ENCODE results near the gene NTSR2. TPM values are rescaled to one million over a fixed set of nuclear protein-coding genes. Genes with fewer than 3 reads are reported as not detected.

NTSR2 gene, protein sequence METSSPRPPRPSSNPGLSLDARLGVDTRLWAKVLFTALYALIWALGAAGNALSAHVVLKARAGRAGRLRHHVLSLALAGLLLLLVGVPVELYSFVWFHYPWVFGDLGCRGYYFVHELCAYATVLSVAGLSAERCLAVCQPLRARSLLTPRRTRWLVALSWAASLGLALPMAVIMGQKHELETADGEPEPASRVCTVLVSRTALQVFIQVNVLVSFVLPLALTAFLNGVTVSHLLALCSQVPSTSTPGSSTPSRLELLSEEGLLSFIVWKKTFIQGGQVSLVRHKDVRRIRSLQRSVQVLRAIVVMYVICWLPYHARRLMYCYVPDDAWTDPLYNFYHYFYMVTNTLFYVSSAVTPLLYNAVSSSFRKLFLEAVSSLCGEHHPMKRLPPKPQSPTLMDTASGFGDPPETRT
- total RNA-seq (not detected), polyA plus RNA-seq (ENCODE audit: insufficient read depth, low read depth, low replicate concordance) (not detected)
- long read RNA-seq, donor 1 = 0 reads
- long read RNA-seq, donor 2 = 0 reads
- long read RNA-seq, donor 3 = 0 reads
- long read RNA-seq, donor 4 = 0 reads
- long read RNA-seq, donor 5 = 0 reads
- long read RNA-seq, donor 6 = 0 reads
- long read RNA-seq, donor 7 = 0 reads
- long read RNA-seq, donor 8 = 0 reads
- long read RNA-seq, donor 9 = 0 reads
- long read RNA-seq, donor 10 = 0 reads

- no peaks in the 10 kb centered on the region for H3K27me3 ChIP-seq (ENCODE audit: control insufficient read depth, insufficient read depth, low read length)
- no peak within 1 kb of the TSS for H3K27ac ChIP-seq (ENCODE audit: low read depth in 2 of 2, low read length in 2 of 2)
- no peaks in the 10 kb centered on the region for H3K9me3 ChIP-seq (ENCODE audit: control insufficient read depth in 2 of 3, insufficient read depth in 1 of 3, low read length in 3 of 3)
- peaks cover 0 to 3% (median 0%) of the 10 kb centered on the region in 3 donors for H3K4me1 ChIP-seq (ENCODE audit: control insufficient read depth in 2 of 3, insufficient read depth in 2 of 3, low read depth in 1 of 3, low read length in 3 of 3)
- no peak for FAIRE-seq
- H3K36me3 ChIP-seq (ENCODE audit: control insufficient read depth in 2 of 3, insufficient read depth in 3 of 3, low read length in 3 of 3) = no peaks in the 10 kb centered on the region
- no peak within 1 kb of the TSS for H3K9ac ChIP-seq (ENCODE audit: low read length in 3 of 3)
- intact Hi-C loops (cut with DNase I) = no loop called here
- peak; percentile 81 to 92 (median 86) for DNase-seq
- no peak for TF ChIP-seq CTCF (IDR thresholded peaks at IDR 0.05; ENCODE audit: borderline replicate concordance, extremely low read depth, insufficient read depth)
- no peak within 1 kb of the TSS for H3K4me3 ChIP-seq (ENCODE audit: low read length in 3 of 3)
These were observed at the start of gene NTSR2 for GRCh38 chr2:11669454-11670291. TSS of gene NTSR2 (minus strand) at chr2:11670195. CDS start at chr2:11670129, 66 bp downstream.

DNA sequence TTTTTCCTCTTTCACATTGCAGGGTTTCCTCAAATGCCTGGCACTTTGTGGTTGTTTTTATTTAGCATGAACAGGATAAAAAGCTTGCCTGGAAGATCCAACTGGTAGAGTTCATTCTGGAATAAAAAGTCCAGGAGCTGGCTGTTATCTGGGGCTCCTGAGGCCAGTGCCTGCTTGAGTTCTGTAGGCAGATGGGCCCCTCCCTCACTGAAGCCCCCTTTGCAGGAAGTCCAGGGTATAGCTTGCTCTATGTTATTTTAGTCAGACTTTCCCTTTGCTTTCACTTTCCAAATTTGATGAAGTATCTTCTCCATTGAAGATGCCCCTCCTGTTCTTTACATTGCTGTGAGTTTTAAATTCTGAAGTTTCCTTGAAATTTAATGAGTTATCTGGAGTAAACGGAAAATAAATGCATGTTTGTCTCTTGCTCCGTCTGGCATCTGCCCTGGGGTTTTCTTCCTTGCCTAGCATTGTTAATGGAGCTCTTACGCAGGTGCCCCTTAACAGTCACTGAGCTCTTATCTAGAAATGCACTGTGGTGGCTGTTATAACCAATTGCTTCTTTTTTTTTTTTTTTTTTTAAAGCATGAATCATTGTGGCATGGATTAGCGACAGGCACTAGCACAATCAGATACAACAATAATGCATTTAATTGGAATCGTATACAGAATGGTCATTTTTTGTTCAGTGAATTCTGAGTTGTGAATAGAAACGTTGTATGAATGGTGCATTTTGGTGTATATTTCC lies 49.4 kb upstream of the NTSR2 start:
- H3K9ac ChIP-seq (ENCODE audit: low read length in 3 of 3) = no peak overlapping the region
- intact Hi-C loops (cut with DNase I) = no loop called here

More for the DNA sequence above, 49.4 kb upstream of the NTSR2 start:
- Histone ChIP-seq H3K9me3 (ENCODE audit: control insufficient read depth in 2 of 3, insufficient read depth in 1 of 3, low read length in 3 of 3) (no peaks in the 10 kb centered on the region), H3K27me3 (ENCODE audit: control insufficient read depth, insufficient read depth, low read length) (no peaks in the 10 kb centered on the region), H3K36me3 (ENCODE audit: control insufficient read depth in 2 of 3, insufficient read depth in 3 of 3, low read length in 3 of 3) (no peaks in the 10 kb centered on the region), H3K27ac (ENCODE audit: low read depth in 2 of 2, low read length in 2 of 2) (no peak overlapping the region), H3K4me3 (ENCODE audit: low read length in 3 of 3) (no peak overlapping the region), H3K4me1 (ENCODE audit: control insufficient read depth in 2 of 3, insufficient read depth in 2 of 3, low read depth in 1 of 3, low read length in 3 of 3) (no peaks in the 10 kb centered on the region)
- DNase-seq (no peak), FAIRE-seq (no peak)
- TF ChIP-seq CTCF (IDR thresholded peaks at IDR 0.05; ENCODE audit: borderline replicate concordance, extremely low read depth, insufficient read depth) = no peak

Measured in kidney (tissue), 22 donors.